Breast epithelium (tissue), 4 donors: Measurements from ENCODE around the gene SLC2A10. TPM values are rescaled to one million over a fixed set of nuclear protein-coding genes. Genes with fewer than 3 reads are reported as not detected.

ENCODE experiments used
- DNase-seq, 2 donors: peaks; one replicate each; pipeline ENCODE4 v3.0.0-alpha.2; 2019; ENCODE audit warnings: low spot score in 2 of 2
- H3K27ac ChIP-seq, 2 donors: fragments of 200-600 bp; sonication (generic) in 1 of 2; one replicate each; pipeline ENCODE4 v1.5.1; 2016 to 2019; ENCODE audit warnings: mild to moderate bottlenecking in 1 of 2
- H3K27me3 ChIP-seq, 2 donors: fragments of 200-600 bp; sonication (generic) in 1 of 2; one replicate each; pipeline versions ENCODE4 v1.5.1 to v1.6.0; 2017 to 2019; ENCODE audit warnings: control low read depth in 1 of 2, mild to moderate bottlenecking in 1 of 2
- H3K36me3 ChIP-seq: fragments of 200-600 bp; one replicate; pipeline ENCODE4 v1.5.1; 2019
- H3K4me1 ChIP-seq, 2 donors: fragments of 200-600 bp; sonication (generic); one replicate each; pipeline ENCODE4 v1.5.1; 2016 to 2019; ENCODE audit warnings: control low read depth in 1 of 2
- H3K4me3 ChIP-seq, 3 donors: fragments of 200-600 bp; sonication (generic); 1 replicate in 2 of 3; 2 replicates in 1 of 3; pipeline ENCODE4 v1.5.1; 2016 to 2019; ENCODE audit warnings: mild to moderate bottlenecking in 3 of 3, moderate library complexity in 2 of 3
- H3K9me3 ChIP-seq, 2 donors: fragments of 200-600 bp; sonication (generic) in 1 of 2; one replicate each; pipeline ENCODE4 v1.5.1; 2016 to 2019; ENCODE audit warnings: control low read depth in 1 of 2
- POLR2A ChIP-seq: fragments of 450-650 bp; IDR thresholded peaks from one replicate; pipeline ENCODE4 v1.6.1; 2016; ENCODE audit warnings: antibody characterized with exemption, mild to moderate bottlenecking, moderate library complexity
- POLR2AphosphoS5 ChIP-seq, 3 donors: sonication (generic); formaldehyde crosslinking; IDR thresholded peaks; one replicate each; pipeline ENCODE4 v1.6.1; 2017; ENCODE audit warnings: antibody characterized with exemption in 3 of 3
- intact Hi-C: fragments of 100-400 bp; cut with DNase I; formaldehyde crosslinking; loops from one replicate; pipeline ENCODE4 v1.15.1; 2023; ENCODE audit warnings: low total_unique reads
- total RNA-seq, 3 donors: library from RNA; depleted of rRNA; stranded (reverse); fragments of >200 nt; gene quantifications; one replicate each; pipeline ENCODE4 v1.1.0, GENCODE V29; 2016
- TF ChIP-seq, protein P1 (sequence below), 3 donors: fragments of 450-650 bp; IDR thresholded peaks; one replicate each; pipeline ENCODE4 v1.5.1; 2016 to 2017; ENCODE audit warnings: antibody characterized with exemption in 3 of 3, mild to moderate bottlenecking in 3 of 3, moderate library complexity in 3 of 3

SLC2A10 gene
- total RNA-seq, 3 donors from 2014 or later, result 19.8 to 42.9 (median 26.9) TPM

GRCh38 chr20:46701057-46701456, 8.4 kb upstream of the SLC2A10 start:
- H3K36me3 ChIP-seq, result no peaks in the 10 kb centered on the region
- H3K9me3 ChIP-seq, result no peaks in the 10 kb centered on the region
- H3K27ac ChIP-seq, result no peak overlapping the region
- no peaks in the 10 kb centered on the region for H3K4me1 ChIP-seq
- intact Hi-C loops, result no loop called here
- no peak overlapping the region for H3K4me3 ChIP-seq
- H3K27me3 ChIP-seq, result no peaks in the 10 kb centered on the region
- TF ChIP-seq POLR2A, result no peak
- TF ChIP-seq, protein P1, sequence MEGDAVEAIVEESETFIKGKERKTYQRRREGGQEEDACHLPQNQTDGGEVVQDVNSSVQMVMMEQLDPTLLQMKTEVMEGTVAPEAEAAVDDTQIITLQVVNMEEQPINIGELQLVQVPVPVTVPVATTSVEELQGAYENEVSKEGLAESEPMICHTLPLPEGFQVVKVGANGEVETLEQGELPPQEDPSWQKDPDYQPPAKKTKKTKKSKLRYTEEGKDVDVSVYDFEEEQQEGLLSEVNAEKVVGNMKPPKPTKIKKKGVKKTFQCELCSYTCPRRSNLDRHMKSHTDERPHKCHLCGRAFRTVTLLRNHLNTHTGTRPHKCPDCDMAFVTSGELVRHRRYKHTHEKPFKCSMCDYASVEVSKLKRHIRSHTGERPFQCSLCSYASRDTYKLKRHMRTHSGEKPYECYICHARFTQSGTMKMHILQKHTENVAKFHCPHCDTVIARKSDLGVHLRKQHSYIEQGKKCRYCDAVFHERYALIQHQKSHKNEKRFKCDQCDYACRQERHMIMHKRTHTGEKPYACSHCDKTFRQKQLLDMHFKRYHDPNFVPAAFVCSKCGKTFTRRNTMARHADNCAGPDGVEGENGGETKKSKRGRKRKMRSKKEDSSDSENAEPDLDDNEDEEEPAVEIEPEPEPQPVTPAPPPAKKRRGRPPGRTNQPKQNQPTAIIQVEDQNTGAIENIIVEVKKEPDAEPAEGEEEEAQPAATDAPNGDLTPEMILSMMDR (IDR thresholded peaks at IDR 0.05), result no peak
- no peak for DNase-seq

GRCh38 chr20:46701556-46701955, 7.9 kb upstream of the SLC2A10 start:
- no peak overlapping the region for H3K27ac ChIP-seq
- DNase-seq, result no peak
- intact Hi-C loops, result no loop called here
- H3K4me3 ChIP-seq, result no peak overlapping the region
- TF ChIP-seq POLR2AphosphoS5 (IDR thresholded peaks at IDR 0.05) (no peak), POLR2A (no peak)
- TF ChIP-seq, protein P1 (IDR thresholded peaks at IDR 0.05), result no peak
- no peaks in the 10 kb centered on the region for H3K9me3 ChIP-seq
- H3K27me3 ChIP-seq, result no peaks in the 10 kb centered on the region
- no peaks in the 10 kb centered on the region for H3K36me3 ChIP-seq
- H3K4me1 ChIP-seq, result no peaks in the 10 kb centered on the region

DNA sequence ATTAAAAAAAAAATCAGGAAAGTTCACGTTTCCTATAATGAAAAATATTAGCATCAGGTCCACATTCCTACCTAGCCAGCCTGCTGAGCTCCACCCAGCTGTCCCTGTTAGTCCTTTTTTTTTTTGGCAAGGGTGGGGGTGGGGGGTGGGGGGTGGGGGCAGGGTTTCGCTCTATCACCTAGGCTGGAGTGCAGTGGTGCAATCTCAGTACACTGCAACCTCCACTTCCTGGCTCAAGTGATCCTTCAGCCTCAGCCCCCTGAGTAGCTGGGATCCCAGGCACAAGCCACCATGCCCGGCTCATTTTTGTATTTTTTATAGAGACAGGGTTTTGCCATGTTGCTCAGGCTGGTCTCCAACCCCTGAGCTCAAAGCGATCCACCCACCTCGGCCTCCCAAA, 7.5 kb upstream of the SLC2A10 start:
- no peaks in the 10 kb centered on the region for H3K36me3 ChIP-seq
- no peak overlapping the region for H3K27ac ChIP-seq
- no peaks in the 10 kb centered on the region for H3K9me3 ChIP-seq
- intact Hi-C loops, result no loop called here
- H3K4me3 ChIP-seq, result no peak overlapping the region
- H3K4me1 ChIP-seq, result no peaks in the 10 kb centered on the region
- TF ChIP-seq, protein P1 (IDR thresholded peaks at IDR 0.05), result no peak
- no peak for TF ChIP-seq POLR2A
- H3K27me3 ChIP-seq, result no peaks in the 10 kb centered on the region
- no peak for DNase-seq

- DNase-seq, result no peak
- TF ChIP-seq POLR2A (no peak), POLR2AphosphoS5 (IDR thresholded peaks at IDR 0.05) (no peak)
- TF ChIP-seq, protein P1 (IDR thresholded peaks at IDR 0.05), result no peak
- intact Hi-C loops, result no loop called here
Observed at GRCh38 chr20:46702447-46703203, 6.8 kb upstream of the SLC2A10 start.

DNA sequence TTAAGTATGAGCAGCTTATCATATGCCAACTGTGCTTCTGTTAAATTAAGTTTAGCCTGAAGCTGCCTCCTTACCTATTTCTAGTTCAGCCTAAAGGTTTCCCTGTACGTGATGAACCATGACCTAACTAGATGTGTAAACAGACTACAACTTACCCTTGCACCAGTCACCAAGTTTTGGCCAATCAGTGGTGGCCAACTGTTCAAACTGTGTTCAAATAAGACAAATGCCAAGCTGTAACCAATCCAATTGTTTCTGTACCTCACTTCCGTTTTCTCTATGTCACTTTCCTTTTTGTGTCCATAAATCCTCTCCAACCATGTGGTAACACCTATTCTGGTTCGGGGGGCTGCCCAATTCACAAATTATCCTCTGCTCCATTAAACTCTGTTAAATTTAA, 6.0 kb upstream of the SLC2A10 start:
- no peaks in the 10 kb centered on the region for H3K4me1 ChIP-seq
- DNase-seq, result no peak
- H3K36me3 ChIP-seq, result no peaks in the 10 kb centered on the region
- H3K27me3 ChIP-seq, result no peaks in the 10 kb centered on the region
- no peak overlapping the region for H3K4me3 ChIP-seq
- no peak for TF ChIP-seq POLR2AphosphoS5 (IDR thresholded peaks at IDR 0.05)
- TF ChIP-seq POLR2A, result no peak
- TF ChIP-seq, protein P1 (IDR thresholded peaks at IDR 0.05), result no peak
- no peaks in the 10 kb centered on the region for H3K9me3 ChIP-seq
- no peak overlapping the region for H3K27ac ChIP-seq
- intact Hi-C loops, result no loop called here

More at GRCh38 chr20:46702447-46703203, 6.8 kb upstream of the SLC2A10 start:
- H3K27ac ChIP-seq, result no peak overlapping the region
- H3K36me3 ChIP-seq, result no peaks in the 10 kb centered on the region
- no peaks in the 10 kb centered on the region for H3K9me3 ChIP-seq
- no peaks in the 10 kb centered on the region for H3K27me3 ChIP-seq
- H3K4me3 ChIP-seq, result no peak overlapping the region
- H3K4me1 ChIP-seq, result no peaks in the 10 kb centered on the region
